Retina (tissue), 1 donor: ENCODE data around the gene ITGA7.

Experiments
- DNase-seq: peaks from one replicate; pipeline ENCODE4 v3.0.0-alpha.2; 2016

Gene ITGA7

DNA sequence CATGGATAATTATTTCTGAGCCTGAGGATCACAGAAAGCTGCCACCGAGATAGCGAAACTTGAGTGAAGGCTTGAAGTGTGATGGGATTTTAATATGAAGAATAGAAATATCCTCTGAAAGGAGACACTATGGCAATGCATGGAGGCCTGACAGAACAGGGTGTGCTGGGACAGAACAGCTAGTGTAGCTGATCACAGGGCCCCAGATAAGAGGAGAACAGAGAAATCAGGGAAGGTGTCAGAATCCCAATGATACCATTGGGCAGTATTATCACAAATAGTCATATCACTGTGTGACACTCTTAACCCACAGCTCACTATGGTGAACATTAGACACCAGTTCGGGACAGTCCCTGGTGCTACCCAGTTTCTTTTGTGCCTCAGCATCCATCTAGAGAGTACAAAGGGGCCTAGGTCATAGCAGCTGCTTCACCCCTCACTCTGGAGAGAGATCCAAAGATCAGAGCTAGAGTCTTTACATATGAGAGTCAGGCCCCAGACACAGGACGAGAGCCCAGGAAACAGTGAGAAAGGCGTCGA lies 71.5 kb downstream of the ITGA7 start:
- no peak for DNase-seq
